ENCODE data around the gene PRR19. TPM values are rescaled to one million over a fixed set of nuclear protein-coding genes. Genes with fewer than 3 reads are reported as not detected.

The PRR19 gene
- total RNA-seq, 1 donor = not detected

DNA sequence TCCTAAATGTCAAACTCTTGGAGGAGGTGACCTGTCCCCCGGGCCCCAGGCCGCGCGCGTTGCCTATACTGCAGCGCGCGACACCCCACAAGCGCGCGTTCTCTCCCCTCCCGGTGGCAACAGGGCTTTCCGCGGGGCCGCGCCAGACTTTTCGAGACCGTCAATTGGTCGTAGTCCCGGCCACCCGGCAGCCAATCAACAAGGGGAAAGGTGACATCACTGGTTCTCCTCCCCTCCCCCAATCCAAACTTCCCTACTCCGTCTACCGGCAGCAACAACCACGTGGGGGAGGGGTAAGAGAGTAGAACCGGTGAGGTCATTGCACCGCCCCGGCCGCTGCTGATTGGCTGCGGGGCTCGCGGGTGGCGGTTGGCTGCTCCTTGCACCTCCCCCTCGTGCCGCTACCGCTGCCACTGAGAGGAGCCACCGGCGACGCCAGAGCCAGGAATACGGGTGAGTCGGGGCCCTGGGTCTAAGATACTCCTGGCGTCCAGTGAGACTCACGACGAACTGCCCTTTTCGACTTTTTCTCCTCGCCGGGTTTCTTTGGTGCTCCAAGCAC is 33.7 kb upstream of the PRR19 start:
- peaks cover 34% of the 10 kb centered on the region for H3K4me1 ChIP-seq (ENCODE audit: insufficient read depth, low read length)
- no peaks in the 10 kb centered on the region for H3K27me3 ChIP-seq (ENCODE audit: insufficient read depth, low read length)
- H3K4me3 ChIP-seq (ENCODE audit: low read length) = peak overlapping the region; percentile 63
- no peaks in the 10 kb centered on the region for H3K9me3 ChIP-seq (ENCODE audit: low read depth, low read length)

DNA sequence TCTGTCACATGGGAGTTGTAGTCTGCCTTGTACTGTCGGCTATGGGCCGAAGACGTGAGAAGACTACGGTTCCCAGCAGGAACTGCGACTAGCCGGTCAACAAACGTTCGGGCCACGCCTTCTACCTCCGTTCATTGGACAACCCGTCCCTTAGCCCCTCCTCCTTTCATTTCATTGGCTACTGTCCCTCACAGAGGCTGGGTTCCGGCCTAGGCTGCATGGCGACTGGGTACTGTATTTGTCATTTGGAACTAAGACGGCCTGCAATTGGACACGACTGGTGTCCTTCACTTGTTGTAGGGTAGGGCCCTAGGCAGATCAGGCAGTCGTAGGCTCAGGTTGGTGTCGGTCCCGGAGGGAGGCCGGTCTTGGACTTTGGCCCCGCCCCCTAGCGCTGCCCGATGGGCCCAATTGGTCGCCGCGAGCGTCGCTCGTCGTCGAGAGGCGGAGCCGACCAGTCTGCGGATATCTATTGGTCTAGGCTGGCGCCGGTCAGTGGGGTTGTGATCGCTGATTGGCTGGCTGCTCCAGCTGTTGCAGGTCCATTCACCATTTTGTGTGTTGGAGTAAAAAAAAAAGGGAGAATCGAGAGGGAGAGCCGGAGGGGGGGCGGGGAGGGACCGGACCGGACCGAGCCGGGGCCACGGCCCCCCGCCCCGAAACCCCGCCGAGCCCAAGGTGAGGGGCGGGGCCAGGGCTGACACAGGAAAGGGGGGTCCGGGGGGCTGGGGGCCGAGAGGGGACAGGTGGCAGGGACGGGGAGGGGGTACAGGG is 33.0 kb upstream of the PRR19 start, which contains the start of gene CIC:
Gene CIC (plus strand): TSS at position 549 of the 774 bp plus-strand sequence. CDS start 2,532 bp downstream, outside the sequence.
- no peaks in the 10 kb centered on the region for H3K27me3 ChIP-seq (ENCODE audit: insufficient read depth, low read length)
- H3K9me3 ChIP-seq (ENCODE audit: low read depth, low read length) = no peaks in the 10 kb centered on the region
- H3K4me3 ChIP-seq (ENCODE audit: low read length) = peak within 1 kb of the TSS; percentile 63
- peaks cover 34% of the 10 kb centered on the region for H3K4me1 ChIP-seq (ENCODE audit: insufficient read depth, low read length)

DNA sequence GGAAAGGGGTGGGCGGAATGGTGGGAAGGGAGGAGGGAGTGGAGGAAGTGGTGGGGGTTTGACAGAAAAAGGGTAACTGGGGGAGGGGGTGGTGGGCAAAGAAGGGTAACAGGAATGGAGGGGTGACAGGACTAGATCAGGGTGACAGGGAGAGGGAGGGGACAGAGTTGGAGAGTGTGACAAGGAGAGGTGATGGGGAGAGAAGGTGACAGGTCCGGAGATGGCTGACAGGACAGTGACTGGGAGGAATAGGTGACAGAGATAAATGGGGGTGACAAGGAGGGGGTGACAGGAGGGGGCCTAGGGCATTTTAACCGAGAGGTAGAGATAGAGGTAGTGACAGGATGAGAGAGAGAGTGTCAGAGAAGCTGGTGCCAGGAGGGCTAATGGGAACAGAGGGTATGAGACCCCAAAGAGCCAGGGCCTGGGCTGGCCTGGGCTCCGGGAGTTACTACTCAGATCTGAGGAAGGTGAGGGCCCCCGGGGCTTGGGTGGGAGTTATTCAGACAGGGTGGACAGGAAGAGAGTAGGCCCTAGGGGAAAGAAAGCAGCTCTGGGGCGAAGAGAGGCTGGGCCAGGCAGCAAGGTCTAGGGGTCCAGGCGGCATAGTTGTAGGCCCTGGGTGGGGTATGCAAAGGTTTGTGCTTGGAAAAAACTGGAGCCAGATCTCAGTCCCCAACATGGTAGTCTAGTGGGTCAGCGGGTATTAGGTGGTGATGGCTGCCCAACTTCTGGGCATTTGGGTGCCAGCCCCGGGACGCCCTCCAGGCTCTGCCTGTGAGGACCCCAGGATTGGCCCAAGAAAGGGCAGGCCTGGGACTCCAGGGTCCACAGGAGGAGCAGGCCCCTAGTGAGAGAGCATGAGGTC is 32.2 kb upstream of the PRR19 start:
- Histone ChIP-seq H3K9me3 (ENCODE audit: low read depth, low read length) (no peaks in the 10 kb centered on the region), H3K4me1 (ENCODE audit: insufficient read depth, low read length) (peaks cover 34% of the 10 kb centered on the region), H3K27me3 (ENCODE audit: insufficient read depth, low read length) (no peaks in the 10 kb centered on the region), H3K4me3 (ENCODE audit: low read length) (peak overlapping the region; percentile 49)

DNA sequence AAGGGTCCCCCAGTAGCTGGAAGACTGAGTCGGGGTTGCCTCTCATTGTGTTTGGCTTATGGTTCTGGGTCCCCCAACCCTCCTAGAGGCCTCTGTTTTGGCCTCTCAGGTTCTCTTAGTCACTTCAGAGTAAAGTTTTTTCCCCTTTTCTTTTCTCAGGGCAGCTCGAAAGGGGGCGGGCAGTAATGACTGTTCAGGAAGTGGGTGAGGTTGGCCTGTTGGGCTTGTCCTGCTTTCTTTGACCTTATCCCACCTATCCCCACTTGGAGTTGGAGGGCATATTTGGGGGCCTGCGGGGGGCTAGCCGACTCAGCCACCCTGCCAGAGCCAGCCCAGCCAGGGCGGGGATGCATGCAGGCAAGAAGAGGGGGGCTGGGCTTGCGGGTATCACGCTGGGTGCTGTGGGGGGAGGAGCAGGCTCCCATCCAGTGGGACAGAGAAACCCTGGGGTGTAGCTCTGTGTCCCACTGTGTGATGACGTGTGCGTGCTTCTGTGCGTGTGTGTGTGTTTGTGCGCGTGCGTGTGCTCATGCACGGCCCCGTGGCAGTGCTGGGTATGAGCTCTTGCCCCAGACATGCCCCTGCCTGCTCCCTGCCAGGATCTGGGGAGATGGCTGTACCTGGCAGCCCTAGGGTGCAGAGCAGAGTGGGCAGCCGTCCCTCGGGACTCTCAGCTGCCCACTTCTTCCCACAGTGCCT is 31.4 kb upstream of the PRR19 start:
- peaks cover 37% of the 10 kb centered on the region for H3K4me1 ChIP-seq (ENCODE audit: insufficient read depth, low read length)

DNA sequence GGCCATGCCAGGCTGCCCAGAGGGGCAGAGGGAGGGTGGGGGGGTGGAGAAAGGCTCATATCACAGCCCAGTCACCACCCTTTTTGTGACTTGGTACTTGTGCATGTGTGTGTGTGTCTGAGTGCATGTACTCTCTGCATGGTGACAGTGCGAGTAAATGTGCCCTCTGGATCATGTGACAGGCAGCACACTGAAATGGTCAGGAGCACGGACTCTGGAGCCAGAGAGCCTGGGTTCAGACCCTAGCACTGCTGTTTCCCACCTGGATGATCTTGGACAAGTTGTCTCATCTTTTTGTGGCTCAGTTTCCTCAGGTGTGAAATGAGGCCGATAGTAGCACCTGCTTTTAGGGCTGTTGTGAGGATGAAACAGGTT is 30.9 kb upstream of the PRR19 start:
- Histone ChIP-seq H3K9me3 (ENCODE audit: low read depth, low read length) (no peaks in the 10 kb centered on the region), H3K4me3 (ENCODE audit: low read length) (no peak overlapping the region), H3K27me3 (ENCODE audit: insufficient read depth, low read length) (no peaks in the 10 kb centered on the region), H3K4me1 (ENCODE audit: insufficient read depth, low read length) (peaks cover 43% of the 10 kb centered on the region)

More for the DNA sequence above, 31.4 kb upstream of the PRR19 start:
- no peaks in the 10 kb centered on the region for H3K27me3 ChIP-seq (ENCODE audit: insufficient read depth, low read length)
- H3K9me3 ChIP-seq (ENCODE audit: low read depth, low read length) = no peaks in the 10 kb centered on the region
- peak overlapping the region; percentile 49 for H3K4me3 ChIP-seq (ENCODE audit: low read length)

DNA sequence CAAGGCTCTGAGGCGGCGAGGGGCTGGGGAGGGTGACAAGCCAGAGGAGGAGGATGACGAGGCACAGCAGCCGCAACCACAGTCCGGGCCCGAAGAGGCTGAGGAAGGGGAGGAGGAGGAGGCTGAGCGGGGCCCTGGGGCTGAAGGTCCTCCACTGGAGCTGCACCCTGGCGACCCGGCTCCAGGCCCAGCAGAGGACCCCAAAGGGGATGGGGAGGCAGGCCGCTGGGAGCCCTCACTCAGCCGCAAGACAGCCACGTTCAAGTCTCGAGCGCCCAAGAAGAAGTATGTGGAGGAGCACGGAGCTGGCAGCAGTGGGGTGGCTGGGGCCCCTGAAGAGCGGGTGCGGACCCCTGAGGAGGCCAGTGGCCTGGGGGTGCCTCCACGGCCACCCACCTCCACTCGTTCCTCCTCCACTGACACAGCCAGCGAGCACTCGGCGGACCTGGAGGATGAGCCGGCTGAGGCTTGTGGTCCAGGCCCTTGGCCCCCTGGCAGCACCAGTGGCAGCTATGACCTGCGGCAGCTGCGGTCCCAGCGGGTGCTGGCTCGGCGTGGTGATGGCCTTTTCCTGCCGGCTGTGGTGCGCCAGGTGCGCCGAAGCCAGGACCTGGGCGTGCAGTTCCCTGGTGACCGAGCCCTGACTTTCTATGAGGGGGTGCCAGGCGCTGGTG is 29.9 kb upstream of the PRR19 start:
- H3K4me1 ChIP-seq (ENCODE audit: insufficient read depth, low read length) = peaks cover 51% of the 10 kb centered on the region
- H3K4me3 ChIP-seq (ENCODE audit: low read length) = no peak overlapping the region
- H3K9me3 ChIP-seq (ENCODE audit: low read depth, low read length) = no peaks in the 10 kb centered on the region
- H3K27me3 ChIP-seq (ENCODE audit: insufficient read depth, low read length) = no peaks in the 10 kb centered on the region

DNA sequence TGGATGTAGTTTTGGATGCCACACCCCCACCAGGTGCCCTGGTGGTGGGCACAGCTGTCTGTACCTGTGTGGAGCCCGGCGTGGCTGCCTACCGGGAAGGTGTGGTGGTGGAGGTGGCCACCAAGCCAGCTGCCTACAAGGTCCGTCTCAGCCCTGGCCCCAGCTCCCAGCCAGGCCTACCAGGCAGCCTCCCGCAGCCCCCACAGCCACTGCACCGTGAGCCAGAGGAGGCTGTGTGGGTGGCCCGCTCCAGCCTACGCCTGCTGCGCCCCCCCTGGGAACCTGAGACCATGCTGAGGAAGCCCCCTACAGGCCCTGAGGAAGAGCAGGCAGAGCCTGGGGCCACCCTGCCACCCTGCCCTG is 29.4 kb upstream of the PRR19 start:
- no peak overlapping the region for H3K4me3 ChIP-seq (ENCODE audit: low read length)
- H3K27me3 ChIP-seq (ENCODE audit: insufficient read depth, low read length) = no peaks in the 10 kb centered on the region
- H3K9me3 ChIP-seq (ENCODE audit: low read depth, low read length) = no peaks in the 10 kb centered on the region
- peaks cover 47% of the 10 kb centered on the region for H3K4me1 ChIP-seq (ENCODE audit: insufficient read depth, low read length)

DNA sequence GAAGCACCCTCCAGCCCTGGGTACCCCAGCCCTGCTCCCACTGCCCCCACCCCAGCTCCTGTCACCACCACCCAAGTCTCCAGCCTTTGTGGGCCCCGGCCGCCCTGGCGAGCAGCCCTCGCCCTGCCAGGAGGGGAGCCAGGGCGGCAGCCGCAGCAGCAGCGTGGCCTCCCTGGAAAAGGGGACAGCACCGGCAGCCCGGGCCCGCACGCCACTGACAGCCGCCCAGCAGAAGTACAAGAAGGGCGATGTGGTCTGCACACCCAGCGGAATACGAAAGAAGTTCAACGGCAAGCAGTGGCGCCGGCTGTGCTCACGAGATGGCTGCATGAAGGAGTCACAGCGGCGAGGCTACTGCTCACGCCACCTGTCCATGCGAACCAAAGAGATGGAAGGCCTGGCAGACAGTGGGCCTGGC is 28.9 kb upstream of the PRR19 start:
- Histone ChIP-seq H3K4me1 (ENCODE audit: insufficient read depth, low read length) (peaks cover 43% of the 10 kb centered on the region), H3K27me3 (ENCODE audit: insufficient read depth, low read length) (no peaks in the 10 kb centered on the region), H3K9me3 (ENCODE audit: low read depth, low read length) (no peaks in the 10 kb centered on the region), H3K4me3 (ENCODE audit: low read length) (no peak overlapping the region)

DNA sequence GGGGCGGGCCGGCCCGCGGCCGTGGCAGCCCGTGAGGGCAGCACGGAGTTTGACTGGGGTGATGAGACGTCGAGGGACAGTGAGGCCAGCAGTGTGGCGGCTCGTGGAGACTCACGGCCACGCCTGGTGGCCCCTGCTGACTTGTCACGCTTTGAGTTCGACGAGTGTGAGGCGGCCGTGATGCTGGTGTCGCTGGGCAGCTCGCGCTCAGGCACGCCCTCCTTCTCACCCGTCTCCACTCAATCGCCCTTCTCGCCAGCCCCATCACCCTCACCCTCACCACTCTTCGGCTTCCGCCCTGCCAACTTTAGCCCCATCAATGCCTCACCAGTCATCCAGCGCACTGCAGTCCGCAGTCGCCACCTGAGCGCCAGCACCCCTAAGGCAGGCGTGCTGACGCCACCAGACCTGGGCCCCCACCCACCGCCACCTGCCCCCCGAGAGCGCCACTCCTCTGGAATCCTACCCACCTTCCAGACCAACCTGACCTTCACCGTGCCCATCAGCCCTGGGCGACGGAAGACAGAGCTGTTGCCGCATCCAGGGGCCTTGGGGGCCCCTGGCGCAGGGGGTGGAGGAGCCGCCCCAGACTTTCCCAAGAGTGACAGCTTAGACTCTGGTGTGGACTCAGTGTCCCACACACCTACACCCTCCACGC is 28.4 kb upstream of the PRR19 start:
- H3K9me3 ChIP-seq (ENCODE audit: low read depth, low read length) = no peaks in the 10 kb centered on the region
- H3K4me3 ChIP-seq (ENCODE audit: low read length) = no peak overlapping the region
- H3K4me1 ChIP-seq (ENCODE audit: insufficient read depth, low read length) = peaks cover 47% of the 10 kb centered on the region
- no peaks in the 10 kb centered on the region for H3K27me3 ChIP-seq (ENCODE audit: insufficient read depth, low read length)

DNA sequence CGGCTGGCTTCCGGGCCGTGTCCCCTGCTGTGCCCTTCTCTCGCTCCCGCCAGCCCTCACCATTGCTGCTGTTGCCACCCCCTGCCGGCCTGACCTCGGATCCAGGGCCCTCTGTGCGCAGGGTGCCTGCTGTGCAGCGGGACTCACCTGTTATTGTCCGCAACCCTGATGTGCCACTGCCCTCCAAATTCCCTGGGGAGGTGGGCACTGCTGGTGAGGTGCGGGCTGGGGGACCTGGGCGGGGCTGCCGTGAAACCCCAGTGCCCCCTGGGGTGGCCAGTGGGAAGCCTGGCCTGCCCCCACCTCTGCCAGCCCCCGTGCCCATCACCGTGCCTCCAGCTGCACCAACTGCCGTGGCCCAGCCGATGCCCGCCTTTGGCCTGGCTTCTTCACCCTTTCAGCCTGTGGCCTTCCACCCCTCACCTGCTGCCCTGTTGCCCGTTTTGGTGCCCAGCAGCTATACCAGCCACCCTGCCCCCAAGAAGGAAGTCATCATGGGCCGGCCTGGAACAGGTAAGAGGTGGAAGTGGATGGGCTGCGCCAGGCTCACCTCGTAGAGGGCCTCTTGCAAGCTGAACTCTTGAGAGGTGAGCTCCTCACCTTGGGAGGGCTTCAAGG is 27.8 kb upstream of the PRR19 start:
- no peaks in the 10 kb centered on the region for H3K27me3 ChIP-seq (ENCODE audit: insufficient read depth, low read length)
- H3K9me3 ChIP-seq (ENCODE audit: low read depth, low read length) = no peaks in the 10 kb centered on the region
- H3K4me1 ChIP-seq (ENCODE audit: insufficient read depth, low read length) = peaks cover 53% of the 10 kb centered on the region
- no peak overlapping the region for H3K4me3 ChIP-seq (ENCODE audit: low read length)

DNA sequence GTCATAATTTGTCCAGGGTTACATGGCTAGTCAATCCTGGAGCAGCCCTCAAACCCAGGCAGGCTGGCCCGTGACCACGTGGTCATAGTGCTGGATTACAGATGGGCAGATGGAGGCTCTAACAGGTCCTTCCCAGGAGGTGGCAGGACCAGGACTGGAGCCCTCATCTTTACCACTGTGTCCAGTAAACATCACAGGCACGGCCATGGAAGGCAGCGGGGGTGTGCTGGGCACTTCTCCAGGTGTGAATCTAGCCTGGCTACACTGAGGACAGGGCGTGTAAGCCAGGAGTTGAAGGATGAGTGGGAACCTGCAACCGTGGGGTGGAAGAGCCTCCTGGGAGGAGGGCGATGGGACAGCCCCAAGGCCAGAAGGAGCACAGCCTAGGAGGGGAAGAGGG is 26.8 kb upstream of the PRR19 start:
- Histone ChIP-seq H3K4me1 (ENCODE audit: insufficient read depth, low read length) (peaks cover 54% of the 10 kb centered on the region), H3K9me3 (ENCODE audit: low read depth, low read length) (no peaks in the 10 kb centered on the region), H3K4me3 (ENCODE audit: low read length) (no peak overlapping the region), H3K27me3 (ENCODE audit: insufficient read depth, low read length) (no peaks in the 10 kb centered on the region)

DNA sequence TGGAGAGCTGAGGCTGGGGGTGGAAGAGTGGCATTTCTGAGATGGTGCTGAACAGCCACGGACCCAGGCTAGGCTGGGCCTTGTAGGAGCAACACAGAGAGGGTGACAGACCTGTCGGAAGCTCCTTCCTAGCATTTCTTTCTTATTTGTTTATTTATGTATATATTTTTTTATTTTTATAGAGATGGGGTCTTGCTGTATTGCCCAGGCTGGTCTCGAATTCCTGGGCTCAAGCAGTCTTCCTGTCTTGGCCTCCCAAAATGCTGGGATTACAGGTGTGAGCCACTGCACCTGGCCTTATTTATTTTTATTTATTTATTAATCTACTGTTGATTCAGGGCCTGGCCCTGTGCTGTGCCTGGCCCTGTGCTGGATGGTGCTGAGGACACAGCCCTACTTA is 26.4 kb upstream of the PRR19 start:
- Histone ChIP-seq H3K4me1 (ENCODE audit: insufficient read depth, low read length) (peaks cover 54% of the 10 kb centered on the region), H3K9me3 (ENCODE audit: low read depth, low read length) (no peaks in the 10 kb centered on the region), H3K27me3 (ENCODE audit: insufficient read depth, low read length) (no peaks in the 10 kb centered on the region), H3K4me3 (ENCODE audit: low read length) (no peak overlapping the region)

DNA sequence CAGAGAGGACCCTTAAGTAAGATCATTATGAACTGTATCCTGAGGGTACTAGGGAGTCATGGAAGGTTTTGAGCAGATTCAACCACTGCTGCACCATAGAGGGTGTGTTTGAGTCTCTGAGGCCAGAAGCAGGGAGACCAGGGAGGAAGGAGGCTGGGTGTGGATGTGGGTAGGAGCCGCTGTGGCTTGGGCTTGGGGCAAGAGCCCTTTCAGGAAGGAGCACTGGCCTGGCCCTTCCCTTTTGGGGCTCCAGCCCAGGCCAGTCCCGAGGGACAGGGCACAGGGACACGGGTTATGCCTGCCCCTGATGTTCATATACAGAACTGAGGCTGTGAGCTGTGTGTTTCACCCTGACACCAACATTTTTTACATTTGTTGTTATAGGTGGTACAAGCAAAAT is 25.6 kb upstream of the PRR19 start:
- no peaks in the 10 kb centered on the region for H3K9me3 ChIP-seq (ENCODE audit: low read depth, low read length)
- H3K4me3 ChIP-seq (ENCODE audit: low read length) = no peak overlapping the region
- H3K27me3 ChIP-seq (ENCODE audit: insufficient read depth, low read length) = no peaks in the 10 kb centered on the region
- peaks cover 50% of the 10 kb centered on the region for H3K4me1 ChIP-seq (ENCODE audit: insufficient read depth, low read length)

DNA sequence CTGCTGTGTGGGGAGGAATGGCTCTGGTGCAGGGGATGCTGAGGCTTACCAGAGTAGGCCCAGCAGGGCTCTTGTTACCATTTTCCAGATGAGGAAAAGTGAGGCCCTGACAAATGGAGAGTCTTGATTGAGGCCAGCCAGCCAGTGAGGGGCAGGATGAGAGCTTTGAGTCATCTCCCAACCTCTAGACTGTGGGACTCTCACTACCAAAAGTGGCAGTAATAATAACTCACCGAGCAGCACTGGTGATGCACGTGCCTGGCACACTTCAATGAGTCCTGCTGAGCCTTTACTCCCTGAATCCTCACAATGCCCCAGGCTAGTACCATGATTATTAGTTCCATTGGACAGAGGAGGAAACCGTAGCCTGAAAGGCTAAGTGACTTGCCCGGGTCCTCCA is 25.1 kb upstream of the PRR19 start:
- H3K27me3 ChIP-seq (ENCODE audit: insufficient read depth, low read length) = no peaks in the 10 kb centered on the region
- H3K9me3 ChIP-seq (ENCODE audit: low read depth, low read length) = no peaks in the 10 kb centered on the region
- H3K4me1 ChIP-seq (ENCODE audit: insufficient read depth, low read length) = peaks cover 50% of the 10 kb centered on the region
- H3K4me3 ChIP-seq (ENCODE audit: low read length) = no peak overlapping the region

All from mononuclear cell (primary cell).